Fibroblast of lung (primary cell): Measurements from ENCODE around the gene FAM180A.
"Not testable (repeated sequence)": the region's sequence is repeated elsewhere in the genome, so short reads cannot be mapped to it uniquely, and the experiment has no call there.

Source experiments
- CTCF ChIP-seq, 2 donors: IDR thresholded peaks in 1 of 2; conservative IDR thresholded peaks in 1 of 2; 1 replicate in 1 of 2; 2 replicates in 1 of 2; pipeline ENCODE4 v1.5.1; 2011 to 2012; ENCODE audit warnings: low read length in 2 of 2, control low read depth in 1 of 2, inconsistent platforms in 1 of 2, low read depth in 1 of 2, mild to moderate bottlenecking in 1 of 2
- EZH2 ChIP-seq: IDR thresholded peaks from 2 replicates; pipeline ENCODE4 v1.5.1; 2012; ENCODE audit warnings: low read length, control low read depth, mild to moderate bottlenecking; ENCODE audit errors: missing control alignments

GRCh38 chr7:135692606-135693005 is 56.0 kb downstream of the FAM180A start:
- TF ChIP-seq CTCF (conservative IDR thresholded peaks at IDR 0.05 in 1 of 2, IDR thresholded peaks at IDR 0.05 in 1 of 2; ENCODE audit: low read depth in 1 of 2, low read length in 2 of 2); EZH2: not testable (repeated sequence)
